Measurements from ENCODE around the gene NFKBIE.
A peak's percentile ranks its signal among the peaks of the same experiment; 100 is the strongest.
"Not testable (repeated sequence)": the region's sequence is repeated elsewhere in the genome, so short reads cannot be mapped to it uniquely, and the experiment has no call there.

NFKBIE gene

GRCh38 chr6:44245391-44245911, 19.9 kb downstream of the NFKBIE start:
- DNase-seq (ENCODE audit: low read depth) = no peak

DNA sequence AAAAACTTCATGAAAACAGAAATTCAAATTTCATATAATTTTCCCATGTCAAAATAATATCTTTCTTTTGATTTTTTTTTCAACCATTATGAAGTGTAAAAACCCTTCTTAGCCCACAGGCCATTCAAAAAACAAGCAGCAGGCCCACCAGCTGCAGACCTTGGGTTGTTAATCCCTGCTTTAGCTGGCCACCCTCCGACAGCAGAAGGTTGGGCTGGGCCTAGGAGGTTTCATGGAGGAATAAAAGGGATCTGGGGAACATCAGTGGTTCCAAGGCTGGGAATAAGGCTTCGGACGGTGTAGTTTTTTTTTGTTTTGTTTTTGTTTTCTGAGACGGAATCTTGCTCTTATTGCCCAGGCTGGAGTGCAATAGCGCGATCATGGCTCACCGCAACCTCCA, 22.0 kb downstream of the NFKBIE start:
- no peak for DNase-seq (ENCODE audit: low read depth)

GRCh38 chr6:44238687-44239350, 26.5 kb downstream of the NFKBIE start:
- no peak for DNase-seq (ENCODE audit: low read depth)

- no peak for DNase-seq (ENCODE audit: low read depth)
Observed at GRCh38 chr6:44237813-44238433, 27.4 kb downstream of the NFKBIE start.

GRCh38 chr6:44237021-44237812, 28.1 kb downstream of the NFKBIE start:
- peak; percentile 86 for DNase-seq (ENCODE audit: low read depth)

- DNase-seq (ENCODE audit: low read depth) = no peak
Observed at GRCh38 chr6:44235891-44236516, 29.3 kb downstream of the NFKBIE start.

DNA sequence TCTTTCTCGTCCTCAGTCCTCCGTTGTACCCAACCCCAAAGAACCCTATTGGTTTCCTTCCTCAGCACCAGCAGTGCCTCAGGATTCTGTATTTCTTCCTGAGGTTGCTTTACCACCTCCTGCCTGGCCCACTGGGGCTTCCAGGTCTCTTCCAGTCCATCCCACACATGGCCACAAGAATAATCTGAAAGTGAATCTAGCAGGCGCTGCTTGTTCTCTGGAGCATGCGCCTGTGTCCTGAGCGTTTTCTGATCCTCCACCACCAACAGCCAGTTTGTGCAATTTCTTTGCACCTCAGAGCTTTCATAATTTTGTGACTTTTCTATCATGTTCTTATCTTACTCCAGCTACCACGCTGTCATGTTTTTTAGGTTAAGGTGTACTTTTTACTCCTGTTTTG, 30.1 kb downstream of the NFKBIE start:
- DNase-seq (ENCODE audit: low read depth) = no peak

GRCh38 chr6:44234101-44235025, 31.0 kb downstream of the NFKBIE start:
- DNase-seq (ENCODE audit: low read depth) = peak; percentile 63

DNA sequence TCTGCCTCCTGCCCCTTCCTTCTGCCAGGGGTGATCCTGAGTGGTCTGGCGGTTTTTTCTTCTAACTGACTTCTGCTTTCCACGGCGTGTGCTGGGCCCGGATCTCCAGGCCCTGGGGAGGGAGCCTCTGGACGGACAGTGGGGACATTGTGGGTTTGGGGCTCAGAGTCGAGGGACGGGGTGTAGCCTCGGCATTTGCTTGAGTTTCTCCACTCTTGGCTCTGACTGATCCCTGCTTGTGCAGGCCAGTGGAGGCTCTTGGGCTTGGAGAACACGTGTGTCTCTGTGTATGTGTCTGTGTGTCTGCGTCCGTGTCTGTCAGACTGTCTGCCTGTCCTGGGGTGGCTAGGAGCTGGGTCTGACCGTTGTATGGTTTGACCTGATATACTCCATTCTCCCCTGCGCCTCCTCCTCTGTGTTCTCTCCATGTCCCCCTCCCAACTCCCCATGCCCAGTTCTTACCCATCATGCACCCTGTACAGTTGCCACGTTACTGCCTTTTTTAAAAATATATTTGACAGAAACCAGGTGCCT, 31.7 kb downstream of the NFKBIE start:
- DNase-seq (ENCODE audit: low read depth) = no peak

GRCh38 chr6:44232676-44233566, 32.4 kb downstream of the NFKBIE start:
- no peak for DNase-seq (ENCODE audit: low read depth)

- DNase-seq (ENCODE audit: low read depth) = not testable (repeated sequence)
Observed at GRCh38 chr6:44231426-44231825, 33.9 kb downstream of the NFKBIE start.

- no peak for DNase-seq (ENCODE audit: low read depth)
Observed at GRCh38 chr6:44230034-44230675, 35.2 kb downstream of the NFKBIE start.

- DNase-seq (ENCODE audit: low read depth) = no peak
Observed at GRCh38 chr6:44229376-44230033, 35.8 kb downstream of the NFKBIE start.

DNA sequence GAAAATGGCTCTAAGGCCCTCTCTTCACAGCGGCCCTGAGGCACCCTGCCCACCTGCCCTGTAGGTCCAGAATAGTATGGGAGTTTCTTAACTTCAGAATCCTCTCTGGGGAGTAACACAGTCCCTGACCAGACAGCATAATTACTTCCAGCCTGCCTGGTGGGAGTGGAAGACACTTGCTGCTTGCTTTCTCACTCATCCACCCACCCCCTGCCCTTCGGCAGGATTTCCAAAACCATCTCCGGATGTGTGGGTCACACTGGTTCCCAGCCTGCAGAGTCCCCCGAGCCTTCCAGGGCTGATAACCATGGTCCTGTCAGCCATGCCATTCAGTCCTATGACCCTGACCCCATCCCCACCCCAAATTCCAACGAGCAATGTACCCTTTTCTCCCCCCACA, 36.5 kb downstream of the NFKBIE start:
- DNase-seq (ENCODE audit: low read depth) = no peak

GRCh38 chr6:44228433-44228832, 36.9 kb downstream of the NFKBIE start:
- no peak for DNase-seq (ENCODE audit: low read depth)

- DNase-seq (ENCODE audit: low read depth) = no peak
Observed at GRCh38 chr6:44228031-44228430, 37.3 kb downstream of the NFKBIE start.

DNA sequence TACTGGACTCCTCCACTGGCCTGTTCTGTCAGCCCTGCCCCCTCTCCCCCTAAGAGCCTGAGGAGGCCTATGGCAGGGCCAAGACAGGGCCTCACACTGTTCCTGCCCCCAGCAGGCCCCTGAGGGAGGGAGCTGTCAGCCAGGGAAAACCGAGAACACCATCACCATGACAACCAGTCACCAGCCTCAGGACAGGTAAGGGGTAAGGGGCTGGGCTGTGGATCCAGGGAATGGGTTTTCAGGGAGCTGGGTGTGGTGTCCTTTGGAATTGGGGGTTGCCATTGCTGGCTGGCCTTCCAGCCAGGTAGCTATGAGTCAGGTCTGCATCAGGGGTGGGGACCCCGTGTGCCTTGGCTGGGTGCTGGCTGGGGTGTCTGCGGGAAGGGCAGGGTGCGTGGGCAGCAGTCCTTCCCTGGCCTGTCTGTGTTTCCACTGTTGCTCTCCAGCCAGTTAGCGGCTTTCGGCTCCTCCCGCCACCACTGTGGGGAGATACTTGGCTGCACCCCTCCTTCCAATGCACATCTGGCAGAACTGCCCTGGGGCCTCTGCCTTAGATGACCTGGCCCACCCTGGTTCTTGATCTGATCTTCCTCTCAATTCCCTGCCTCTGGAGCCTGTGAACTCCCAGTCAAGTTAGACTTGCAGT, 38.1 kb downstream of the NFKBIE start:
- no peak for DNase-seq (ENCODE audit: low read depth)

GRCh38 chr6:44226368-44227147, 38.8 kb downstream of the NFKBIE start:
- no peak for DNase-seq (ENCODE audit: low read depth)
